ENCODE data around the gene TMEM218.
A peak's percentile ranks its signal among the peaks of the same experiment; 100 is the strongest.

Gene TMEM218

DNA sequence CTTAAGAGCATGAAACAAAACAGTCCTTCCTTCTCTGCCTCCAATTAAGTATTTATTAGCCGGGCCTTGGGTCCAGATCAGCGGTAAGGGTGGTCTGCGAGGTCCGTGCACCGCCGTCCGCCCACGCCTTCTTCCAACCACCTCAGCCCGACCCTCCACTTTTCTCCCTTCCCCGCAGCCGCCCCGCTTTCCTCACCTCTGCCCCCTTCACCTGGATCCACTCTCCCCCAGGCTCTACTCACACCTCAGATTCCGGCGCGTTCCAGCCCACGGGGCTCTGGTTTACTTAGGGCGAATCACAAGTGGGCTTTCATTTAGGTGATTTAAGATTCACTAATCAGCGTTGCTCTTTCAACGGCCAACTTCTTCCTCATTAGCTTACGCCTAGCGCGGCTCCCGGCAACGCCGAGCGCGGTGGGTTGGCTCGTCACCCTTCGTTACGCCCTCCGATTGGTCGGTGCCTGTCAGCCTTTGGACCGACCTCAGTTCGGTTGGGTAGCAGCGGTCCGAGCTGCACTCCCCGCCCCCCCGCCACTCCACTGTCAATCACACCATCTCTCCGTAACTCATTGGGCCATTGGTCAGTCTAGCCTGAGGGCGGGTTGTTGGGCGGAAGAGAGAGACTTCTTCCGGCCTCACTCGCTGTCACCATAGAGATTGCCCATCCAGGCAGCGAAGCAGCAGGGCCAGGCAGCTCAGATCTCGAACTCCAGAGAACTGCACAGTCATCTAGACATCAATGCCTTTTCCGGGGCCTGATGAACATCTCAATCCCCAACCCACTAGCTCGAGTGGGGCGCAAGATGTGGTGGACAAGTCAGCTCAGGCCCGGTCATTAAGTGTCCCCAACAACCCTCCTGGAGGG, at the start of gene TMEM218:
Gene TMEM218, minus strand, starts transcription at position 284 of the 865 bp plus-strand sequence. CDS start 9,385 bp downstream, outside the sequence.
- peak; percentile 98 for DNase-seq

DNA sequence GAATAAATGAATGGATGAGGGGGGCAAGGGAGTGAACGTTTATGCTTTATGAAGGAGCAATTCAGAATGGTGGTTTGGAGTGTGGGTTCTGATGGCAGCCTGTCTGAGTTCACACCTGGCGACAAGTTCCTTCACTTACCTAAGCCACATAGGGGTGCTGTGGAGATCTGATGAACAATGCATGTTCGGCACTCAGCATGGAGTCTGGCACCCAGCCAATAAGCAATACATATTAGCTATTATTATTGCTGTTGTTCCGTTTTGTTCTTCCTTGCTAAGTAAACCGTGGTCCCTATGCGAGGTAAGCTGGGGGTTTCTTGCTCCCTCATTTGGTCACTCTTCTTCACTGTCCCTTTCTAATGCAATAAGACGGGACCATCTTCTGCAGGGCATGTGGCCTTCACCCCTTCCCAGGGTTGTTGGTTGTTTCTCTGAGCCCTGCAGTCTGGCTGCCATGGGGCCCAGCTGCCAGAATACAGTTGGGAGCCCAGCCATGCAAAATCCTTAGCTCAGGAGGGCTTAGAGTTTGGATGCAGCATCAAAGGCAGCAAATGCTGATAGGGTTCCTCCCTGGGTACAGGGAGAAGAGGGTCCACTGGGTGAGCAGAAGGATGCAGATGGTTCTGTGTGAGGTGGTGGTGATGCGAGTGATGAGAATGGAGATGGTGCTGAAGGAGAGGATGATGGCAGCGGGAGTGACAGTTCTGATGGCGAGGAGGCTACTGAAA, 46.7 kb upstream of the TMEM218 start:
- peak; percentile 61 for DNase-seq

DNA sequence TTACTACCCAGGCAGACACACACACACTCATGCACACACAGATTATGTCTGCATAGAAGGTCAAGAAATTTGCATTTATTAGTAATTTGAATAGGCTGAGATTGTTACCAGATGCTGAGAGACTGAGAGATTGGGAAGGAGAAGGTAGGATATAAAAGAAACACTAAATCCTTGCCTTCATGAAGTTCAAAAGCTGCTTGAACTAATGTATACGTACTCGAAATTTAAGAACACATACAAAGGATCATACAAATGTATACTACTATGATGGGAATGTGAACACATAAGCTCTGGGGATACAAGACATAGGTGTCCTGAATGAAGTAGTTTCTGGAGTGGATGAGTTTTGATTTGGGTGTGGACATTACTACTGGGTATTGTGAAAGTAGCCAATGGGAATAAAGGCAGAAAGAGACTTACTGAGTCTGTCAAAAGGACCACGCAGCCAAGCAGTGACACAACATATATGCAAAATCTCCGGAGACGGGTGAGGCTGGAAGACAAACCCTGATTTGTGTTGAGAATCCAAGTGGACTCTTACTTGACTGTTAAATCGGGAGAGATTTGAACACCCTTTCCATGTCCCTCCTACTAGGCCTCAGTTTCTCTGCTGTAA, 45.8 kb upstream of the TMEM218 start:
- no peak for DNase-seq

DNA sequence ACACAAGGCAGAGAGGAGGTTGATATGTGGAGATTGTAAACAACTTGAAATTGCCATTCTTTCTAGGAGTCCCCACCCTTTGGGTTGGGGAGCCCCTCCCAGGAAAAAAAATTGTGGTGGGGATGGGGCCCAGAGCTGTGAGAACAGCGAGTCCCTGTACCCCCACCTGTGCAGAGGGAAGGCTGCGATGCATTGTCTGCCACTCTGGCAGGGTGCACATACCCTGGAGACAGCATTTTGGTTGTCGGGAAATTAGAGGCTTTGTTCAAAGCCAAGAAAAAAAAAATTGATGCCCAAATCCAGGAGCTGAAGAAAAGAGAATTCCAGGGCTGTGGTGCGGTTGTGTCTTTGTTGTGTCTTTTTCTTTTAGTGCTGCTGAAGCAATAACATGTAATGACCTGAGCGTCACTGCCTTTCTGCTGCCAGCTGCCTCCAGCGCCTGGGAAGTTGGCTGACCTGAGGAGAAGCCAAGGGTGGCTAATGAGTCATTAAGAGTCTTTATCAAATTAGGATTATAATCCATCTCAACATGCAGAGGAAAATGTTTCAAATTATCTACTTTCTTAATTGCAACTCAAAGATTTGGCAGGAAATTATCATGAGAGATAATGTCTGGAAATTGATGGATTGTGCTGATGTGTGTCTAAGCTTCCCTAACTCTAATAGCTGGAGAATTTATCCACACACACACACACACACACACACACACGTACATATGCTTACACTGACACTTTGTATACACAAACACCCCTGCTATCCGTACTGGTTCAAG, 45.1 kb upstream of the TMEM218 start:
- DNase-seq = peak; percentile 7

DNA sequence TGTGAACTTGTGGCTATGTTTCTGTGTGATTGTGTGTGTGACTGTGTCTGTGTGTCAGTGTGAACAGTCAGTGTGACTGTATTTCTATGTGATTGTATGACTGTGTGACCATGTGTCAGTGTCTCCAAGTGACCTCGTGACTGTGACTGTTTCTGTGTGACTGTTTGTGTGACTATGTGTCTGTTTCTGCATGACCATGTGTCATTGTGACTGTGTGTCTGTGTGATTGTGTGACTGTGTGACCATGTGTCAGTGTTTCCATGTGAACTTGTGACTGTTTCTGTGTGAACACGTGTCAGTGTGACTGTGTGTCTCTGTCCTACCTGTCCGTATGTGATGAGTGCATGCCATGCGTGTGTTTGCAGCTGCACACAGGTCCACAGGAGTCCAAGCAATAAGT, 44.3 kb upstream of the TMEM218 start:
- DNase-seq = no peak

DNA sequence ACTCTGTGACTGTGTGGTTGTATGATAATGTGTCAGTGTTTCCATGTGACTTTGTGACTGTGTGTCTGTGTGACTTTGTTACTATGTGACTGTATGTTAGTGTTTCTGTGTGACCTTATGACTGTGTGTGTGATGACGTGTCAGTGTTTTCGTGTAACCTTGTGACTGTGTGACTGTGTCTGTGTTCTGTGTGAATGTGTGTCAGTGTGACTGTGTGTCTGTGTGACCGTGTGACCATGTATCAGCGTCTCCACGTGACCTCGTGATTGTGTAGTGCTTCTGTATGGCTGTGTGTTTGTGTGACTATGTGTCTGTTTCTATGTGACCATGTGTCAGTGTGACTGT, 43.6 kb upstream of the TMEM218 start:
- DNase-seq = no peak

DNA sequence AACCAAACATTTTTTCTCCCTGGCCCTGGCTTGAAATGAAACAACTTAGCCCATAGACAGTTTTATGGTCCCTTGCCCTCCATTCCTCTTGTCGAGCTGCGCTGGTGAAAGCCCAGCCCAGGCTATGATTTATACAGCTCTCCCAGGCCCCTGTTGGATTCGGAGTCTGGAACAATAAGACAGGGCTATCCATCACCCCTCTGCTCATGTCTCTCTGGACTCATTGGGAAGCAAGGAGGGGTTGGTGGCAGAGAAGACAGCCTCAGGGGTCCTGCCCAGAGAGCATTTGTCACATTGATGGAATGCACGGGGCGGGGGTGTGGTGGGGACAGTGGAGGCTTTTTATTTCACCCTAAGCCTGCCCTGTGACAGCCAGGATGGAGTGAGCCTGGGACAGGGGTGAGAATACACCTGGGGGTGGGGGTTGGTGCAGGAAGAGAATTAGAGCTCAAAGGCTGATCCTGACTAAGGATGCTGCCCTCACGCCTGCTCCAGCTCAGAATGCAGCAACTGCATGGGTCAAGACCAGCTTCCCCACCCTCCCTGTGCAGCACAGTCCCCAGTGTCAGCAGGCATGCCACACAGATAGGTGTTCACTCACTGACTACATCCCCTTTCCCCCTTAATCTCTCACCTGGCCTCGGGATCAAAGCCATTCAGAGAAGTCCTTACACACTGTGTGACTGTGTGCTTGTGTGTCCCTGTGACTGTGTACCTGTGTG, 43.1 kb upstream of the TMEM218 start:
- no peak for DNase-seq

DNA sequence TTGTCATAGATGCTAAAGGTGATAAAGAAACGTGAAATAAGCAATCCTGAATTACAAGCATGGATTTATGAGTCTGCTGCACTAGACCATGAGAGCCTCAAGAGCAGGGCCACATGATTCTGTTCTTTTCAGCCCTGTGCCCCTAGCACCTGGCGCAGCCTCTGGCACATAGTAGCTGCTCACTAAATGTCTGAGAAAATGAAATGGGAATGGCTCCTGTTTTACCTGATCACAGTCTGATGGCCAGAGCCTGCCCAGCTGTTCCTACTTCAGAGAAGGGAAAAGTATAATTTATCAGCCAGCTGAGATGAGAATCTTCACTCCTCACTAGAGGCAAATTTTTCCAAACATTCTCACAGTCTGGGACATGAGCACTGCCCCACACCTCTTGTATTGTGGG, 42.4 kb upstream of the TMEM218 start:
- no peak for DNase-seq

DNA sequence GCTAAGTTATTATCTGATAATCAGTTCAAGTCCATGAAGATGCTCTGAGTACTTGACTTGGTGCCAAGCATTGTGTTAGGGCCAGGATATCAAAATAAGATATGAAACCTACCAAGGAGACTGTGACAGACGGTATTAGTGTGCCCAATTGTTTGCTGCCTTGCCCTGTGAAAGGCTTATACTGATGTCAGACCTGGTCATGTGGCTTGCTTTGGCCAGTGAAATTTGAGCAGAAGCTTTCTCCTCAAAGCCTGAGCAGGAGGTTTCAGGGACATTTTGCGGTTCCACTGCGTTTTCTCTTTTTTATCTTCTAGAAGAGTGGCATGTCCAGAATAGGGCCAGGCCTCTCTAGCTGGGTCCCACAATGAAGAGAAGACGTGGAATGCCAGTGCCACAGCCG, 37.3 kb upstream of the TMEM218 start:
- no peak for DNase-seq

DNA sequence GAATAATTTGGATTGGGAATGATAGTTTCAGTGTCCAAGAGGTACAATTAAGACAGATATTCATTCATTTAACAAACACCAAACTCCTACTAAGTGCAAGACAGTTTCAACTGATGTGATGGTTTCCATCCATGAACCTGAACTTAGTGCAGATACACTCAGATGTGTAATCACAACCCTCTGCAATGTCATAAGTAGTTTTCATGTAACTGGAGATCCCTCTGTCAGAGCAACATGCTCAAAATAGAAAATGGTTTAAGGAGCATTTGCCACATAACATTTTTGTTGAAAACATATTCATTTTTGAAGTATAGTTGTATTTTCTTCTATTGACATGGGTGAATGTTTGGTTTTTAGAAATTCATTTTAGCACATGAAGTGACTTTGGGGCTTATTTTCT, 36.6 kb upstream of the TMEM218 start:
- DNase-seq = no peak

DNA sequence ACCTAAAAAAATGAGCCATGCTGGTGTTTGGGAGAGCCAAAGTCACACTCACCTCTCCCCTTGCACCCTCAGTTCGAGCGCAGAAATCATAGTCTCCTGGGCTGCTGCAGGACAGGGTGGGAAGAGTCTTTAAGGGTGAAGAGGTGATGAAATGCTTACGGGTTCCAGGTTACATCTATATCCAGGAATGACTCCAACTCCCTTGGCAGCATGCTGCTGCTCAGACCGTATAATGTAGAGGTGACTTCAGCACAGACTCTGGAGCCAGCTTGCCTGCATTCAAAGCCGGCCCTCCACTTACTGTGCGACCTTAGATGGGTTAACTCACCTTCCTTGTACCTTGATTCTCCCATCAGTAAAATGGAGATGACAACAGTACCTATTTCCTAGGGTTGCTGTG, 35.9 kb upstream of the TMEM218 start:
- no peak for DNase-seq

DNA sequence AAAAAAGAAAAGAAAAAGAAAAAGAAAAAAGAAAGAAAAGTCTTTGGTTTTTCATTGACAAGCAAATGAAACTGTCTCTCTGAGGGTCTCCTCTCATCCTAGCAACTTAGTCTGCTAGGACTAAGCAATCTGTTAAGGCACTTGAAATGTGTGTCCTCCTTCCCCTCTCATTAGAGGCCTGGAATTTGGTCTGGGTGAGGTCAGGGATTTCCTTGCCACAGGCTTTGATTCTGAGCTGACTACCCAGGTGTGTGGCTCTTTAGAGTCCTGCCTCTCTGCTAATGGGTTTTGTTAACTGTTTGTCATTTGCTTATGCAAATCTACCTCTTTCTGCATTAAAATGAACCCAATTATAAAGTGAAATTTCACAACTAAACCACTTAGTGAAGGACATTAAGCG, 34.8 kb upstream of the TMEM218 start:
- no peak for DNase-seq

DNA sequence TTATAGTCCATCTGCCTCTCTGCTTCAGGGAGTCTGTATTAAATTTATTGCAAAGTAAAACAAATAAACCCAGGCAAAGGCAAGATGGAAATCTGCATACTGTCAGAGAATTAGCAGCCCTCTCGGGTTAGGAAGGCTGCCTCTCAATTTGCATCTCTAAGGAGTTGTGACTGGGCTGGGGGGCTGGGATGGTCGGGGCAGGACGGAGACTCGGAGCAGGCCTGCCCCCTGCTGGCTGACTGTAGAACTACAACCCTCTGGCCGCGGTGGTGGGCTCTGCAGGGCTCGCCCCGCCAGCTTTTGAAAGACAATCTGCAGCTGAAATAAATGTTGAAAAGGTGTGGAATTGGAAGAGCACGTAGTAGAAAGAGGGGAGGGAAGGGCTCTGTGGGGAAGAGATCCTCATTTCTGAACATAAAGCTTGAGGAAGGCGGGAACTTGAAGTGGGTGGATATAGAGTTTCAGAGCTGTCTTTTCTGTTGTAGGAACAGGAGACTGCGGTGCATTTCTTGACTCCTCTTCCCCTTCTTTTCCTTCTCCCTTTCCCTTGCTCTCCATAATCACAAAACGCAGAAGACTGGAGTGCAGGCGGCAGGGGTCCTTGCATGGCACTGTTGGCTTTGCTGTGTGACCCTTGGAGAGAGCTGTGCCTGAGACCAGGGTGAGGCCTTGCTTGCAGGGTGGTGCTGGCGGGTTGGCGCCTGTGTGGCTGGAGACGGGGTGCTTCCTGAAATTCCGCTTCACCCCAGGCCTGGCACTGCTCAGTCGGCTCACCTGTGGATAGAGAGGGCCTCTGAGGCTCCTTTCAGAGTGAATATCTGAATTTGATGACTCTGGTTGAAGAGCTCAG, 30.5 kb upstream of the TMEM218 start:
- peak; percentile 9 for DNase-seq

DNA sequence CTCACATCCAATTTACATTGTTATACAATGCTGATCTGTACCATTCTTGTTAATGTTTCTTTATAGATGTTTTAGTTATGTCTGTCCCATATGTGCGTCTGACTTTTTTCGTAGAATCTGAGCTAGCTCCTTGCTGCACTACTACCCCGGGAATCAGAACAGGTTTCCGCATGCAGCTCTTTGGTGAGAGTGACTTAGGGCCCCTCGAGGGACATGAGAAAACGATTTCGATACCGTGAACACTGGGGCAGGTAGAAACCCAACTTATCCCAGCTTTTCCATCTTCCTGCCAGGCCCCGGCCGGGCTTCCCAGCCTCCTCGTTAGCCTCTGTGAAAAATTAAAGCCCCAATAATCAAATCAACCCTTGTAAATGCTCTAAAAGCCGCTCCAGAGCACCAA, 29.8 kb upstream of the TMEM218 start:
- DNase-seq = no peak

DNA sequence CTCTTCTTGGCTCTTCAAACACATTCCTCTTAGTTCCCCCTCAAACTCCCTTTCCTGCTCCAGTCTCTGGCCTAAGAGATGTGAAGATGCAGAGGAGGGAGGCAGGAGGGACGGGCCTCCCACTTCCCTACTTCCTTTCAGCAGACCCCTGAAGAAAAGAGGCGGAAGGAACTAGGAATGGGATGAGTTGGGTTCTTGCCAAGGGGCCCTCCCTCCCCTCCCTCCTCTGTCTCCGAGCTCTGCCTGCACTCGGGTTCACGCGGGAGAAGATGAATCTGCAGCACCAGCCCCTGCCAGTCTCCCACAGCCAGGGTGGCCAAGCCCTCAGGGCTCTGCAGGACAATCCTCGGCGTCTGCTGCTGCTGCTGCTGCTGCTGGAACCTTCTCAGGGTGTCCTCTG, 28.8 kb upstream of the TMEM218 start:
- no peak for DNase-seq

DNA sequence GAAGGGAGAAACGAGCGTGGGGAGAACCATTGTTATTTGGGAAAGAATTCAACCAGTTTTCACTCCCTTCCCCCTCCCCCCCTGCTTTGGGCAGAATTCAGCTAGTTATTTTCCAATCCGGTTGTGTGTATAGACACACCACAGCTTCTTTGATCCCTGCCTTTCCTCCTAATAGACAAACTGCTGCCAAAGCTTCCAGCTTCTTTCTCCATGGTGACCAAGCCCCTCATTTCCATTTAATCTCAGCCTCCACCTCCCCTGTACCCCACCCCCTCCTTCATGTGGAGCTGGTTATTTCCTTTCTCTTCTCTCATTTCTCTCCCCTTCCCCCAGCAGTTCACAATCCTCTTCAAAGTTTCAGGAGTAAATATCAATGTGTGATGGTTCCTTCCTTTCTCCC, 28.4 kb upstream of the TMEM218 start:
- no peak for DNase-seq

DNA sequence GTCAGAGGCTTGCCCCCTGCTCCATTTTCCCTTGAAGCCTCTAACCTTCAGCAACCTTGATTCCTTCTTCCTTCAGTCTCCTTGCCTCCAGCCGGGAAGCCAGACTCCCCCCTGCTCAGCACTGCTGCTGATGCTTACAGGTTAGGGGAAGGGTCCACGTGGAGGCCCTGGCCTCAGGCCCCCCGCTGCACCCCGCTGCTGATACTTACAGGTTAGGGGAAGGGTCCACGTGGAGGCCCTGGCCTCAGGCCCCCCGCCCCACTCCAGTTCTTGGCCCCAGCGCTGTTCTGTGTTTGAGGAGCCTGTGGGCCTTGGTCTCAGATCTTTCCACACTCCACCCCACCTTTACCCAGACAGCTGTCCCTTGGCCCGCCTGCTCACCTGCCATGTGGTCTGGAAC, 27.5 kb upstream of the TMEM218 start:
- no peak for DNase-seq

DNA sequence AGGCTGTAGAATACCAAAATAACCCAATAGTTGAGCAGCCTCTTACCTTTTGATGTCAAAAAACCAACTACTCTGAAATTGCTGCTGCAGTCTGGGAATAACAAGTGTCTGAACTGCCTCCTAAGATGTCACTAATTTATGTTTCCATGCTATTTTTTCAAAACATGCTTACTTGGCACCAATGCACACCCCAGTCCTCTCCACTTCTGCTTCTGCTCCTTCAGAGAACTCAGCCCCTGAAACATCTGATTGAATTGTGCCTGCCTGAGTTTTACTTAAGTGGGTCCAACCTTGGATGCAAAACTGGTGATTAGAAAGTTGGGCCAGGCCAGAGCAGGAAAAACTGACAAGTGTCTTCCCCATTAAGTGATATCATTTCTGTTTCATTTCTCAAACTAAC, 24.6 kb upstream of the TMEM218 start:
- no peak for DNase-seq

DNA sequence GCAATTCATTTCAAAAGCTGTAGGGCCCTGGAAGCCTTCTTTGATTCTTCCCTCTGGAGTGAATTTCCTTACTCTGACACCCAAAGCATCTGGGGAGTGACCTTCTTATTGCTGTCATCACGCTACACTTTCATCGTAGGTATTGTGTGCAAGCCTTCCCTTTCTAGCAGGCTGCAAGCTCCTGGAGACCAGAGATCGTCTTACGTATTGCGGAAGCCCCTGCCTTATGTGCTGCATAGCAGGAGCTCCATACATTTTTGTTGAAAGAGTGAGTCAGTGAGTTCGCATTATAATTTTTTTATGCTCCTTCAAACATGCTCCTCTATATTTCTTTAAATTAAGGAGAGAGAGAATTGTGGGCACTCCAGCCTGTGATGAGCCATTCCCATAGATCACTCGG, 21.2 kb upstream of the TMEM218 start:
- no peak for DNase-seq

DNA sequence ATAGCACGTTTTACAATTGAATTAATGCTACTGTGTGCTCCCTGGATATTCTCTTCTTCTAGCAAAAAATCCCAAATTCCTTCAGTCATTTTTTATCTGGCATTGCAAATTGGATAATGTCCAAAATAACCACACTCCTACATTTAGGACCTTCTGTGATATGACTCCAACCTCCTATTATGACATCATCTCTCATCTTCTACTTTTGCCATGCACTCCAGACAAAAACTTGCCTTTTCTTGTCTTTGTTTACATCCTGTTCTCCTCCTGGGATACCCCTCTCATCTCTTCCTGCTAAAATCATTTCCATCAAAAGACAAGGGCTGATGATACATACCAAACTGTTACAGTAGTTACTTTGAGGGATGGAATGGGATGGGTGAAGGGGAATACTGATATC, 20.6 kb upstream of the TMEM218 start:
- no peak for DNase-seq

DNA sequence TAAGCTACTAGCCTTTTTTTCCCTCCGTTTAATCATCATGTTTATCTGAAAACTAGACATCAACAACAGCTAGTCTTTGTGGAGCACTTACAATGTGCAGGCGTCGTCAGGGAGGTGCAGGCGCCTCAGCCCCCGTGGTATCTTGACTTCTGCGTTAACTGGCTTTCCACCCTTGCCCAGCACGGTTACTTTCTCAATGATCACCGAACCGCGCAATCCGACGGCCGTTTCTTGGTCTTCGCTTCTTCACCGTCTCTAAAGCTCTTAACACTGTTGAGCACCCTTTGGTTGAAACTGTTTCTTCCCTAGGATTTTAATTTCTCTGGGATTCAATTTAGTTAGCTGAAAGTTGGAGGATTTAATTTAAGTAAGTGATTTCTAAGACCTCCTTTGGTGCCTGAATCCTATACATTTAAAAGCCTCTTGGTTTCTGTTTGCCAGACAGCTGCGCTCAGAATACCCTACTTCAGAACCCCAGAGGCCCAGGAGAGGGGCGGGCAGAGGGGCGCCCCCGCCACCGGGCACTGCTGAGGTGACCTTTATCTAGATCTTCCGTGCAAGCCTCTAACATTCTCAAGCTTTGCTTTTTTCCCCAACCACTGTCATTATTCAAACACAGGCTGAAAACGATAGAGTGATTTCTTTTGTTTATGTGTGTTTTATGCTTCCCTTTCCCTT, 18.0 kb upstream of the TMEM218 start:
- DNase-seq = no peak

Measured in COR-L47 (cell line).